Keratinocyte (primary cell): ENCODE results near the gene POLD3. TPM values are rescaled to one million over a fixed set of nuclear protein-coding genes. Genes with fewer than 3 reads are reported as not detected.

Experiments used
- DNase-seq: peaks from one replicate; pipeline ENCODE4 v3.0.0-alpha.2; 2011; ENCODE audit warnings: low read depth, missing footprints, low spot score
- FAIRE-seq: peaks from 2 replicates; lab custom pipeline; 2011; peaks lifted over from hg19 to GRCh38; lab: Jason Lieb, UNC
- H2AFZ ChIP-seq: 2 replicates; pipeline ENCODE4 v1.6.0; 2012; ENCODE audit warnings: low read length, control low read depth, inconsistent platforms; ENCODE audit not compliant: control insufficient read depth
- H3K27ac ChIP-seq: 2 replicates; pipeline ENCODE4 v1.5.1; 2011; ENCODE audit warnings: low read length; ENCODE audit not compliant: control insufficient read depth, insufficient read depth
- H3K27me3 ChIP-seq: 3 replicates; pipeline ENCODE4 v1.6.0; 2011; ENCODE audit warnings: low read length; ENCODE audit not compliant: control insufficient read depth, insufficient read depth; ENCODE audit errors: extremely low read depth
- H3K36me3 ChIP-seq, 2 experiments: 2 replicates in 1 of 2; 3 replicates in 1 of 2; pipeline ENCODE4 v1.5.1; 2011; ENCODE audit warnings: low read length in 2 of 2, mild to moderate bottlenecking in 1 of 2; ENCODE audit not compliant: control insufficient read depth in 2 of 2, insufficient read depth in 2 of 2; ENCODE audit errors: extremely low read depth in 1 of 2
- H3K4me1 ChIP-seq: 3 replicates; pipeline ENCODE4 v1.5.1; 2011; ENCODE audit warnings: low read length; ENCODE audit not compliant: control insufficient read depth, insufficient read depth; ENCODE audit errors: extremely low read depth
- H3K4me2 ChIP-seq: 3 replicates; pipeline ENCODE4 v1.6.0; 2011; ENCODE audit warnings: low read depth, low read length; ENCODE audit not compliant: control insufficient read depth, insufficient read depth; ENCODE audit errors: extremely low read depth
- H3K4me3 ChIP-seq, 3 experiments: fragments of 200-600 bp in 1 of 3; sonication (generic) in 1 of 3; 2 replicates in 2 of 3; 3 replicates in 1 of 3; pipeline ENCODE4 v1.5.1; 2011 to 2016; ENCODE audit warnings: low read length in 3 of 3, mild to moderate bottlenecking in 3 of 3, control low read depth in 2 of 3, inconsistent platforms in 1 of 3, low read depth in 1 of 3, mixed read lengths in 1 of 3, mixed run types in 1 of 3, moderate library complexity in 1 of 3; ENCODE audit not compliant: control insufficient read depth in 2 of 3, insufficient read depth in 2 of 3; ENCODE audit errors: extremely low read depth in 1 of 3
- H3K79me2 ChIP-seq: 2 replicates; pipeline ENCODE4 v1.6.0; 2012; ENCODE audit warnings: low read length; ENCODE audit not compliant: control insufficient read depth, insufficient read depth
- H3K9ac ChIP-seq: 3 replicates; pipeline ENCODE4 v1.6.0; 2011; ENCODE audit warnings: low read length; ENCODE audit not compliant: control insufficient read depth, insufficient read depth; ENCODE audit errors: extremely low read depth
- H3K9me1 ChIP-seq: 3 replicates; pipeline ENCODE4 v1.6.0; 2011; ENCODE audit warnings: low read length; ENCODE audit not compliant: control insufficient read depth, insufficient read depth; ENCODE audit errors: extremely low read depth
- H3K9me3 ChIP-seq: 2 replicates; pipeline ENCODE4 v1.5.1; 2012; ENCODE audit warnings: low read depth, low read length; ENCODE audit not compliant: control insufficient read depth
- H4K20me1 ChIP-seq: 3 replicates; pipeline ENCODE4 v1.6.0; 2011; ENCODE audit warnings: low read length; ENCODE audit not compliant: control insufficient read depth, insufficient read depth; ENCODE audit errors: extremely low read depth
- CTCF ChIP-seq, 3 experiments: IDR thresholded peaks in 1 of 3; conservative IDR thresholded peaks in 1 of 3; optimal IDR thresholded peaks in 1 of 3; 2 replicates in 2 of 3; 3 replicates in 1 of 3; pipeline versions ENCODE3 to v1.5.1; 2011; ENCODE audit warnings: low read length in 3 of 3, mild to moderate bottlenecking in 3 of 3, moderate library complexity in 2 of 3, control low read depth in 1 of 3, inconsistent platforms in 1 of 3; ENCODE audit not compliant: insufficient read depth in 2 of 3; ENCODE audit errors: extremely low read depth in 1 of 3
- EZH2 ChIP-seq: IDR thresholded peaks from one replicate; pipeline ENCODE4 v1.6.1; 2012; ENCODE audit warnings: inconsistent platforms, mild to moderate bottlenecking, low read length, moderate library complexity
- dilution Hi-C: fragments of 300-500 bp; cut with MboI; formaldehyde crosslinking; loops from one replicate; pipeline ENCODE4 v1.7.0; 2020; ENCODE audit warnings: low sequenced_read_pairs; ENCODE audit not compliant: extremely low pct_ligation_motif_present
- polyA plus RNA-seq, 5 experiments: library from polyadenylated mRNA; depleted of rRNA in 3 of 5; stranded (reverse) in 3 of 5; stranded (forward) in 1 of 5; unstranded in 1 of 5; fragments of >200 nt; gene quantifications; 1 replicate in 1 of 5; 2 replicates in 3 of 5; 3 replicates in 1 of 5; pipeline versions ENCODE4 v1.2.1 to v1.2.3, GENCODE V29; 2011 to 2012; ENCODE audit warnings: missing spikeins in 2 of 5, low read depth in 1 of 5, low replicate concordance in 1 of 5

The POLD3 gene
- polyA plus RNA-seq, 1 donor (not counting 4 experiments of a cell fraction or from before 2014, with no cell fraction given): 16.7 TPM

GRCh38 chr11:74648894-74649293 is 56.5 kb downstream of the POLD3 start:
- Histone ChIP-seq H3K79me2 (no peaks in the 10 kb centered on the region), H3K27me3 (no peaks in the 10 kb centered on the region), H3K4me3 (no peak overlapping the region), H4K20me1 (no peaks in the 10 kb centered on the region), H3K9ac (no peak overlapping the region), H3K4me2 (no peak overlapping the region), H2AFZ (no peak overlapping the region), H3K9me1 (no peaks in the 10 kb centered on the region), H3K27ac (no peak overlapping the region), H3K4me1 (no peaks in the 10 kb centered on the region), H3K36me3 (no peaks in the 10 kb centered on the region), H3K9me3 (no peaks in the 10 kb centered on the region)
- TF ChIP-seq EZH2 (no peak), CTCF (optimal IDR thresholded peaks at IDR 0.05 in 1 of 3, IDR thresholded peaks at IDR 0.05 in 1 of 3, conservative IDR thresholded peaks at IDR 0.05 in 1 of 3; ENCODE audit: extremely low read depth in 1 of 3, insufficient read depth in 2 of 3, low read length in 3 of 3) (no peak)
- no peak for DNase-seq
- dilution Hi-C loops: no loop called here
- no peak for FAIRE-seq

GRCh38 chr11:74650498-74650897 is 58.1 kb downstream of the POLD3 start:
- no peak for FAIRE-seq
- Histone ChIP-seq H3K4me3 (no peak overlapping the region), H3K4me1 (no peaks in the 10 kb centered on the region), H2AFZ (no peak overlapping the region), H4K20me1 (no peaks in the 10 kb centered on the region), H3K27me3 (no peaks in the 10 kb centered on the region), H3K27ac (no peak overlapping the region), H3K9me1 (no peaks in the 10 kb centered on the region), H3K9me3 (no peaks in the 10 kb centered on the region), H3K79me2 (no peaks in the 10 kb centered on the region), H3K9ac (no peak overlapping the region), H3K4me2 (no peak overlapping the region), H3K36me3 (no peaks in the 10 kb centered on the region)
- dilution Hi-C loops: no loop called here
- no peak for DNase-seq
- TF ChIP-seq EZH2 (no peak), CTCF (optimal IDR thresholded peaks at IDR 0.05 in 1 of 3, IDR thresholded peaks at IDR 0.05 in 1 of 3, conservative IDR thresholded peaks at IDR 0.05 in 1 of 3; ENCODE audit: extremely low read depth in 1 of 3, insufficient read depth in 2 of 3, low read length in 3 of 3) (no peak)
